Skeletal muscle tissue (tissue), 4 donors: ENCODE measurements around the gene RAB30. TPM values are rescaled to one million over a fixed set of nuclear protein-coding genes. Genes with fewer than 3 reads are reported as not detected.
"Not testable (repeated sequence)": the region's sequence is repeated elsewhere in the genome, so short reads cannot be mapped to it uniquely, and the experiment has no call there.

ENCODE experiments used
- H3K27ac ChIP-seq: one replicate; pipeline ENCODE4 v1.7.0; 2013; ENCODE audit warnings: mild to moderate bottlenecking, low read depth, low read length, inconsistent platforms
- H3K27me3 ChIP-seq, 3 donors: one replicate each; pipeline ENCODE4 v1.7.0; 2013; ENCODE audit warnings: low read length in 3 of 3; ENCODE audit not compliant: control insufficient read depth in 3 of 3, insufficient read depth in 3 of 3
- H3K36me3 ChIP-seq, 3 donors: one replicate each; pipeline ENCODE4 v1.7.0; 2013; ENCODE audit warnings: low read length in 3 of 3; ENCODE audit not compliant: control insufficient read depth in 3 of 3, insufficient read depth in 3 of 3
- H3K4me1 ChIP-seq, 3 donors: one replicate each; pipeline ENCODE4 v1.7.0; 2013; ENCODE audit warnings: low read length in 3 of 3, mild to moderate bottlenecking in 3 of 3; ENCODE audit not compliant: control insufficient read depth in 3 of 3, insufficient read depth in 3 of 3
- H3K4me3 ChIP-seq, 3 donors: one replicate each; pipeline ENCODE4 v1.7.0; 2013; ENCODE audit warnings: low read length in 3 of 3
- H3K9ac ChIP-seq, 3 donors: one replicate each; pipeline ENCODE4 v1.7.0; 2013; ENCODE audit warnings: low read length in 3 of 3, mild to moderate bottlenecking in 3 of 3, moderate library complexity in 2 of 3, low read depth in 1 of 3
- H3K9me3 ChIP-seq, 3 donors: one replicate each; pipeline ENCODE4 v1.7.0; 2013; ENCODE audit warnings: low read length in 3 of 3; ENCODE audit not compliant: control insufficient read depth in 3 of 3
- total RNA-seq: library from RNA; depleted of rRNA; stranded (reverse); fragments of >200 nt; gene quantifications from one replicate; pipeline ENCODE4 v1.2.3, GENCODE V29; 2014
- donor health status: Osteomylitis.

The RAB30 gene
- total RNA-seq, 1 donor from 2014 or later, result 16.2 TPM

DNA sequence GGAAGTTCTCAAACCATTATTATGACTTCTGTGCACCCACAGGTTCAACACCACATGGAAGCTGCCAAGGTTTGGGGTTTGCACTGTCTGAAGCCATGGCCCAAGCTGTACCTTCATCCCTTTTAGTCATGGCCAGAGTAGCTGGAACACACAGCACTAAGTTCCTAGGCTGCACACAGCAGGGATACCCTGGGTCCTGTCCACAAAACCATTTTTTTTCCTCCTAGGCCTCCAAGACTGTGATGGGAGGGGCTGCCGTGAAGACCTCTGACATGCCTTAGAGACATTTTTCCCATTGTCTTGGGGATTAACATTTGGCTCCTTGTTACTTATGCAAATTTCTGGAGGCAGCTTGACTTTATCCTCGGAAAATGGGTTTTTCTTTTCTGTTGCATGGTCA lies 127.5 kb downstream of the RAB30 start:
- no peak overlapping the region for H3K27ac ChIP-seq
- H3K4me1 ChIP-seq, result no peaks in the 10 kb centered on the region
- H3K9ac ChIP-seq, result no peak overlapping the region
- H3K27me3 ChIP-seq, result no peaks in the 10 kb centered on the region
- H3K4me3 ChIP-seq, result no peak overlapping the region
- H3K36me3 ChIP-seq, result no peaks in the 10 kb centered on the region
- no peaks in the 10 kb centered on the region for H3K9me3 ChIP-seq

DNA sequence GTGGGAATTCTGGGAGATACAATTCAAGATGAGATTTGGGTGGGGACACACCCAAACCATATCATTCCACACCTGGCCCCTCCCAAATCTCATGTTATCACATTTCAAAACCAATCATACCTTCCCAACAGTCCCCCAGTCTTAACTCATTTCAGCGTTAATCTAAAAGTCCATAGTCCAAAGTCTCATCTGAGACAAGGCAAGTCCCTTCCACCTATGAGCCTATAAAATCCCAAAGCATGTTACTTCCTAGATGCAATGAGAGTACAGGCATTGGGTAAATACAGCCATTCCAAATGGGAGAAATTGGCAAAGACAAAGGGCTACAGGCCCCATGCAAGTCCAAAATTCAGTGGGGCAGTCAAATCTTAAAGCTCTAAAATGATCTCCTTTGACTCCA lies 128.3 kb downstream of the RAB30 start:
- H3K27me3 ChIP-seq, H3K36me3 ChIP-seq, H3K4me1 ChIP-seq, H3K9ac ChIP-seq, H3K27ac ChIP-seq, H3K4me3 ChIP-seq, H3K9me3 ChIP-seq: not testable (repeated sequence)

DNA sequence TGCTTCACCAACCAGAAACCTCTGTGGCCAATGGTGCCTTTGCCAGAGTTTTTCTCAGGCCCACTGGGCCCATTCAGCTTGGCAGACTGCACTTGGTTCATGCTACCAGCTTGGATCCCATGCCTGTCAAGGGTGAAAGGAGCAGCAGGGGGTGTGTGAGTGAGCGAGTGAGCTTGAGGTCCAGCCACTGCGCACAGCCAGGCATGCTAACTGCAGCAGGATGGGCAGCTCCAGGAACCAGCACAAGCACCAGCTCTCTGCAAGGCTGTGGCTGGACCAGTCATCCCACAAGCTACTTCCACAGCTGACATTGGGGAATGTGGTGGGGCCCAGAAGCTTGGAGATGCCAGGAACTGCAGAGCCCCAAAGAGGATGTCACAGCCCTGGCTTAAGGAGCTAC lies 129.3 kb downstream of the RAB30 start:
- Histone ChIP-seq H3K9me3 (no peaks in the 10 kb centered on the region), H3K36me3 (no peaks in the 10 kb centered on the region), H3K9ac (no peak overlapping the region)

DNA sequence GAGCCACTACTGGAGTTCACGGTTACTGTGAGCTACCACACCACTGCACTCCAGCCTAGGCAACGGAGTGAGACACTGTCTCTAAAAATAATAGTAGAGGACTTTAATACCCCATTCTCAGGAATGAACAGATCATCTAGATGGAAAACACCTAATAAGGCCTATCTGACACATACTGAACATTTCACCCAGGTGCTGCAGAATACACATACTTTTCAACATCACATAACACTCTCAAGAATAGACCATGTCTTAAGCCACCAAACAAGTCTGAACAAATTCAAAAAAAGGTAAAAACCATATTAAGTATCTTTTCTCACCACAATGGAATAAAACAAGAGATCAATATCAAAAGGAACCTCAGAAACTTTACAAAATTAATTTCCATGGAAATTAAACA lies 132.2 kb downstream of the RAB30 start:
- no peak overlapping the region for H3K4me3 ChIP-seq
- no peak overlapping the region for H3K9ac ChIP-seq
- H3K9me3 ChIP-seq, result no peaks in the 10 kb centered on the region
- H3K36me3 ChIP-seq, result no peaks in the 10 kb centered on the region
- H3K27me3 ChIP-seq, result no peaks in the 10 kb centered on the region
- H3K4me1 ChIP-seq, result no peaks in the 10 kb centered on the region
- H3K27ac ChIP-seq, result no peak overlapping the region

More for the DNA sequence above, 129.3 kb downstream of the RAB30 start:
- no peak overlapping the region for H3K27ac ChIP-seq
- no peak overlapping the region for H3K4me3 ChIP-seq
- no peaks in the 10 kb centered on the region for H3K4me1 ChIP-seq
- no peaks in the 10 kb centered on the region for H3K27me3 ChIP-seq

DNA sequence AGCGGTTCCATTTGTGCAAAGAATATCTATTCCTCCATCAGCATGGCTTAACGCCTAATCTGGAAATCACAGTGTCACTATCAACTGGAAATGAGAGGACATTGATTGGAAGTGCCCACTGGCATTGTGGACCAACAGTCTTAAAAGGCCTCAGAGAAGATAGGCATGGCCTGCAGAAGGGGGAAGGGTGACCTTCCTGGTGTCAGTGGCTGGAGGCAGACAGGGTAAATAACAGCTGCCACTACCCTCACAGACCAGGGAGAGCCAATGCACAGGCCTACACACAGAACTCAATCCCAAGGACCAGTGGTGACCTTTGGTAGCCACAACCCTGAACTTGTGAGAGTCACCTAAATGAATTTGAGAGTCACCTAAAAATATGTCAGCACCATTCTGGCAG lies 134.1 kb downstream of the RAB30 start:
- H3K36me3 ChIP-seq, result no peaks in the 10 kb centered on the region
- H3K27ac ChIP-seq, result no peak overlapping the region
- no peaks in the 10 kb centered on the region for H3K4me1 ChIP-seq
- H3K27me3 ChIP-seq, result no peaks in the 10 kb centered on the region
- H3K4me3 ChIP-seq, result no peak overlapping the region
- no peaks in the 10 kb centered on the region for H3K9me3 ChIP-seq
- no peak overlapping the region for H3K9ac ChIP-seq

DNA sequence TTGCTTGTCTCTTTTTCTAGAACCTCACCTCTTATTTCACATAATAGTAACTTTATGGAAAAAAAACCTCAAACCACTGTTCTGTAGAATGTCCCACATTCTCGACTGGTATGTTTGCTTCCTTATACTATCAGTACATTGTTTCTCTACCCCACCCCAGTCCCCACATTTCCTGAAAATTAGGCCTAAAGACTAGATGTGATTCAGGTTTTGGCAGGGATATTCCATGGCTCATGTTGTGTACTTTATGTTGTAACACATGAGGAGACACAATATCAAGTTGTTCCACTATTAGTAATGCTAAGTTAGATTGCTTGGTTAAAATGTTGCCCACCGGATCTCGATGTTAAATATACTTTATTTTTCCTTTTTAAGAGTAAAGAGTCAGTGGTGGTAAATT lies 135.4 kb downstream of the RAB30 start:
- Histone ChIP-seq H3K9me3 (no peaks in the 10 kb centered on the region), H3K27me3 (no peaks in the 10 kb centered on the region), H3K36me3 (no peaks in the 10 kb centered on the region), H3K9ac (no peak overlapping the region), H3K4me3 (no peak overlapping the region), H3K27ac (no peak overlapping the region), H3K4me1 (no peaks in the 10 kb centered on the region)

DNA sequence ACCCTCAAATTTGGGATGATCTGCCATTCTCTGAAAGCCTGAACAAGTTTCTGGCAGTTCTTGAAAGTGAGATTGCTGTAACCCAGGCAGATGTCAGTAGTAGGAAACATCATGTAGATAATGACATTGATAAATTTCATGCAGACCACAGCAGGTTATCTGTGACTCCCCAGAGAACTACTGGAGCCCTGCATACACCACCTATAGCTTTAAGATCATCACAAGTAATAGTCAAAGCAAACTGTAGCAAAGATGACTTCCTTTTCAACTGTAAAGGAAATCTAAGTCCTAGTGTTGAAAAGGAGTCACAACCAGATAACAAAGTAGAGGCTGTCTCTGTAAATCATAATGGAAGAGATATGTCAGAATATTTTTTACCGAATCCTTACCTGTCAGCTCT lies 139.1 kb downstream of the RAB30 start:
- Histone ChIP-seq H3K27ac (no peak overlapping the region), H3K9ac (no peak overlapping the region), H3K36me3 (no peaks in the 10 kb centered on the region), H3K9me3 (no peaks in the 10 kb centered on the region), H3K4me3 (no peak overlapping the region), H3K4me1 (no peaks in the 10 kb centered on the region), H3K27me3 (no peaks in the 10 kb centered on the region)

DNA sequence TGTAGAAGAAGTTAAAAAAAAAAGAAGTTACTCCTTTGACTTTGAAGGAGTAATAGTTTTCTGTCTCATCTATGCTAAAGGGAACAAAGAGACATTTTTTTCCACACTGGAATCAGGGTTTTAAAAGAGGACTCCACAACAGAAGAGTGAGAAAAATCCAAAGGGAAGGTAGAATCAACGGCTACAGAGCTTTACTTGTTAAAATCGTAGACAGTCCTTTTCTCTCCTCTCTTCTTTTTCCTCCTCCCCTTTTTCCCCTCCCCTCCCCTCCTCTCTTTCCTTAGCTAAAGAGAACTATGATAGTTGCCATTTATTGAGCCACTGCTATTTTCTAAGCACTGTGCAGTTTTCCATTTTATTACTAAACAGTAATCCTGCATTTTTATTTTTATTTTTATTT lies 141.0 kb downstream of the RAB30 start:
- Histone ChIP-seq H3K27me3 (no peaks in the 10 kb centered on the region), H3K36me3 (no peaks in the 10 kb centered on the region), H3K9me3 (no peaks in the 10 kb centered on the region), H3K27ac (no peak overlapping the region), H3K4me1 (no peaks in the 10 kb centered on the region), H3K9ac (no peak overlapping the region), H3K4me3 (no peak overlapping the region)

DNA sequence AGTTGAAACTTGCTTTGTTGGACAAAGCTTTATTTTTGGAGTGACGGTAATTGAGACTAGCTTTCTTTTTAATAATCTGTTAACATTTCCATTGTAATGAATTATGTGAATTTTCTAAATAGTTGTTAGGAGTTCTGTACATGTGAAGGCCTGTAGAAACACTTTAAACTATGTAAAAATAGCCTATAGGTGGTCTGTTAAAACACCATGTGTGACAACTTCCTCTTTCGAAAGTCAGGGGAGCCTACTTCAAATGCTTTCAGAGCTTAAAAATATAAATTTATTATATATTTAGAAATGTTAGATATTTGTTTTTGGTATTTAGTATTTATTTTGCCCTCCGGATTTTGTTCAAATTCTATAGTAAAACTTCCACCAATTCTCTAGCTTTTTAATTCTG lies 141.5 kb downstream of the RAB30 start:
- no peaks in the 10 kb centered on the region for H3K27me3 ChIP-seq
- no peaks in the 10 kb centered on the region for H3K9me3 ChIP-seq
- no peak overlapping the region for H3K4me3 ChIP-seq
- H3K9ac ChIP-seq, result no peak overlapping the region
- no peak overlapping the region for H3K27ac ChIP-seq
- H3K36me3 ChIP-seq, result no peaks in the 10 kb centered on the region
- no peaks in the 10 kb centered on the region for H3K4me1 ChIP-seq

DNA sequence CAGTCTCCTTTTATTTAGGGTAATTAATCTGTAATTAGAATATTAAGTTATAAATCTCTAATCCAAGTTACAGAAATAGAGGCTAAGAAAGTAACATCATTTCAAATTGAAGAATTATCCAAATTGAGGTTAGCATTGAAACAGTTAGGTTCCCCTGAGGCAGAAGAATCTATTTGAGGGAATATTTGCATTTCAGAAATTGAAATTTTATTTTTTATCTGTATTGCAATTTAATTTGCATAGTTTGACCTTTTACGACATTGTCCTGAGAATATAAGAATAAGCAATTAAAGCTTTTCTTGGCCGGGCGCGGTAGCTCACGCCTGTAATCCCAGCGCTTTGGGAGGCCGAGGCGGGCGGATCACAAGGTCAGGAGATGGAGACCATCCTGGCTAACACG lies 142.6 kb downstream of the RAB30 start:
- Histone ChIP-seq H3K9me3 (no peaks in the 10 kb centered on the region), H3K4me1 (no peaks in the 10 kb centered on the region), H3K9ac (no peak overlapping the region), H3K27me3 (no peaks in the 10 kb centered on the region), H3K4me3 (no peak overlapping the region), H3K27ac (no peak overlapping the region), H3K36me3 (no peaks in the 10 kb centered on the region)

DNA sequence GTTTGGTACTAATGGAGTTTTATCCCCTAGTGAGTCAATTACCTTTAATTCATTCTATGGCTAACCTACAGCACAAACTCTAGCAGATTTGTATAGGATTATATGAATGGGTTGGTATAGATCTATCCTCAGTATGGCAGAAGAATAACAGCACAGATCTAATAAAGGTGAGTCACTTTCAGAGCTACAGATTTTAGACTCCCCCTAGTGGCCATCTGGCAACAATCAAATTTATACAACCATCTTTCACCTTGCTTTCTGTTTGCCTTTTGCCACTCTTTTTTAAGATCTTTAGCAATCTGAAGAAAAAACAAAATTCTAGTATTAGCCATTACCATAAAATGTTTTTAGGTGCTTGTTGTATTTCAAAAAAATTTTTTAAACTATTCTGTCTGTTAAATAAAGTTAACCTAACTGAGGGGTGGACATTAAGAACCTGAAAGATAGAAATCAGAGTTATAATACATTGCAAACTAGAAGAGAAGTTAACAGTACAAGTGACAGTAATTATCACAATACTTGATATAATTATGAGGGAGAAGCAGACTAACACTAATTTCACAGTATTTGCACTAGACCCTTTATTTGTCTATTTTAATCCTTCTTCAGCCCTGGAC lies 144.3 kb downstream of the RAB30 start:
- Histone ChIP-seq H3K27ac (no peak overlapping the region), H3K9me3 (no peaks in the 10 kb centered on the region), H3K36me3 (no peaks in the 10 kb centered on the region), H3K27me3 (no peaks in the 10 kb centered on the region), H3K4me1 (no peaks in the 10 kb centered on the region), H3K4me3 (no peak overlapping the region), H3K9ac (no peak overlapping the region)
